GM18873 (cell line): ENCODE data around the gene POLR2J.
"Not testable (repeated sequence)": the region's sequence is repeated elsewhere in the genome, so short reads cannot be mapped to it uniquely, and the experiment has no call there.

ENCODE experiments used
- ATAC-seq: cut with Tn5 transposase; IDR thresholded peaks from one replicate; pipeline ENCODE4 v1.9.1; 2021; ENCODE audit warnings: mild to moderate bottlenecking, moderate library complexity, moderate number of reproducible peaks; ENCODE audit not compliant: unreplicated experiment, low FRiP score

Gene POLR2J

DNA sequence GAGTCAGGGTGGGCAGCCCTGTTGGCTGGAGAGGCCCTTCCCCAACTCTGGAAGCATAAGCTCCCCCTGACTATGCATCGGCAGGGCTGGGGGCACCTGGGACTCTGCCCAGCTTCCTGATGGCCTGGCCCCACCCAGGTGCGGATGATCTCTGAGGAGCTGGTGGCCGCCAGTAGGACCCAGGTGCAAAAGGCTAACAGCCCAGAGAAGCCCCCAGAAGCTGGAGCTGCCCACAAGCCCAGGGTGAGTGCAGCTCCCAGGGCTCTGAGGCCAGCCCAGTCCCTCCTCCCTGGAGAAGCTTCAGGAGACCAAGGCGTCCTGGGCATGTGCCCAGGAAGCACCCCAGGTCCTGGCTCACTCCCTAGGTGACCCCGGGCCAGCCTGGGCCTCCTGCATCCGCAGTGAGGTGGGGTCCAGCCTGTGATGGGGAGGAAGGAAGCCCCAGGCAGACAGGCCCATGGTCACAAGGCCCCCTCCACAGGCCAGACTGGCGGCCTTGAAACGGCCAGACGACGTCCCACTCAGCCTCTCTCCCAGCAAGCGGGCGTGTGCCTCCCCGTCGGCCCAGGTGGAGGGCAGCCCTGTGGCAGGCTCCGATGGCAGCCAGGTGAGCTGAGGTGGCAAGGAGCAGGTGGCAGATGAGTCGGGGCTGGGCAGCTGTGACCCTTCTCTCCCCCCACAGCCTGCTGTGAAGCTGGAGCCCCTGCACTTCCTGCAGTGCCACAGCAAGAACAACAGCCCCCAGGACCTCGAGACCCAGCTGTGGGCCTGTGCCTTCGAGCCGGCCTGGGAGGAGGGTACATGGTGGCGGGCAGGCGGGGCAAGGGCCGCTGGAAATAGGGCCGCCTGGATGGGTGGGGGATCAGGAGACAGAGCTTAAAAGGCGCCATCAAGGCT lies 10.9 kb downstream of the POLR2J start:
- no peak for ATAC-seq

DNA sequence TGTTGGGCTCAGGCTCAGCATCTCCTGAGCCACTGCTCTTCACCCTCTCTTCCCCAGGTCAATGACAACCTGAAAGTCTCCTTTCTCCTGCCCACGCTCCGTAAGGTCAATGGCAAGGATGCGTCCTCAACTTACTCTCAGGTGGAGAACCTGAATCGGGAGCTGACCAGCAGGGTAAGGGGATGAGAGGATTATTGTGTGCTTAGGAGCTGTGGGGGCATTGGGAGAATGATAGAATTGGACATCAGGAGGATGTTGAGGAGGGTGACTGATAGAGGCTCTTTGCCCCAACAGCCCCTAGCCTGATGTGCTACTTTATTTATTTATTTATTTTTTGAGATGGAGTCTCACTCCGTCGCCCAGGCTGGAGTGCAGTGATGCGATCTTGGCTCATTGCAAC lies 12.6 kb downstream of the POLR2J start:
- no peak for ATAC-seq

DNA sequence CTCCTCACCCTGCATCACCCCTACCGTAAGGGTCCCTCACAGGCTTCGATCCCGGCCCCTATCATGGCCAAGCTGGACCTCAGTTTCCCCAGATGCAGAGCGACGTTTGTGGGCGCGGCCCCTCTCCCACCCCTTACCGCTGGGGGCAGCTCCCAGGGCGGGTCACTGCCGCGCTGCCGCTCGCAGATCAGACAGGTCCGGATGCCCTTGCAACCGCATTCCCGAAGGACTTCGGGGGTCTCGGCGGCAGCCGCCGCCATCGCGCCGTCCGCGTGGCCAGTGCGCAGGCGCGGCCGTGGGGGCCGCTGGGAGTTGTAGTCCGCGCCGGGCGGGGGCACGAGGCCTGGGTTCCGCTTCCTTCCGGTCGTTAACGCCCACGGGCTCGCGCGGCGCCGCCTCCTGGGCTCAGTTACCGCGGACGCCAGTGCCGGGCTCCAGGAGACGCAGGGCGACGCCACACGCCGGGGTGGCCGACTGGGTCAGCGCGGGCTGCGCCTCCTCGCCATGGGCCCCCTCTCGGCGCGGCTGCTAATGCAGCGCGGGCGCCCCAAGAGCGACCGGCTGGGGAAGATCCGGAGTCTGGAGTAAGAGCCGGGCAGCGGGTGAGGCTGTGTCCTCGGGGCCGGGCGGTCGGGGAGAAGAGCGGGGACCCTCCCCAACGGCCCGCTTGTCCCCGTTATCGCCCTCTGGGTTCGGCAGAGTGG lies 14.0 kb downstream of the POLR2J start, which contains the start of the genes ALKBH4 and LRWD1:
TSS of gene ALKBH4 (minus strand) at position 287 of the 704 bp plus-strand sequence. CDS start at position 260, 27 bp downstream.
TSS of gene LRWD1 (plus strand) at position 408 of the 704 bp plus-strand sequence. CDS start at position 505, 97 bp downstream.
- peak; percentile 70 for ATAC-seq

DNA sequence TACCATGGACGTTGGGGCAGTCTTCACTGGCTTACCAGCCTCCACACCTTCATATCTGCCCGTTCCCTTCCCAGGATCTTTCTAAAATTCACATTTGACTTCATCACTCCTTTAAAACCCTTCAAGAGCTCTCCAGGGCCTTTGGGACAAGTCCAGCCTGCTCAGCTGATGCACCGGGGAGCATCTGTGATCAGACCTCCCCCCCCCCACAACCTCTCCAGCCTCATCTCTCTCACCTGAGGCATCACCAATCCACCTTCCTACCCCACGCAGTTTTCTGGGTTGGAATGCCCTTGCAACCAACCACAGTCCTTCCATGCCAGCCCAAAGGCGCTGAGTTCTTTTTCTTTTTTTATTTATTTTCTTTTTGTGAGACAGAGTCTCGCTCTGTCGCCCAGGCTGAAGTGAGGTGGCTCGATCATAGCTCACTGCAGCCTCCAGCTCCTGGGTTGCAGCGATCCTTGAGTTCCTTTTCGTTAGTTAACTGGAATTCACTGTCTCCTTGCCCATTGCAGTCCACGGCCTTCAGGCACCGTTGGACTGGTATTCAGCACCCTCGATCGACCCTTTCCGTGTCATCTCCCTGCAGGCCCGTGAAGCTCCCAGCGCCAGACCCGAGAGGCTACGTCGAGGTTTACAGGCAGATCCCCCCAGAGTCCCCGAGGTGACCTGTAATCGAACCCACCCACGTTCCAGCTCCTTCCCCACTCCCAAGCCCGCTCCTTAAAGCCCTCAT lies 14.7 kb downstream of the POLR2J start:
- ATAC-seq, result no peak

DNA sequence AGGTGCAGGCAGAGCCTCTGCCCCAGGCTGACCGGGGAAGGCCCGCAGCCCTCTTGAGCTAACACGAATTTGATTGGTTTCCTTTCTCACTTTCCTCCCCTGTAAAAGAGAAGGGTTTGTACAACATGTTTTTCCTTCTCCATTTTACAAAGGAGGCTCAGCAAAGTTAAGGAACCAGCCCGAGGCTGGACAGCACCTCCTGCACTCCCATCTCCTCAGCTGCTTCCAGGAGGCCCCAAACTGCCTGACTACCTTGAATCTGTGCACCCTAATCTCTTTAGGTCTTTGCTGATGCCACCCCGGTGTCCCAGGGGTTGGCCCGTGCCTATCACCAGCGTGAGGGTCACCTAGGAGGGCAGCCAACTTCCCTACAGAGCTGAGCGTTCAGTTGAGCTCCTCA lies 18.3 kb downstream of the POLR2J start:
- no peak for ATAC-seq

DNA sequence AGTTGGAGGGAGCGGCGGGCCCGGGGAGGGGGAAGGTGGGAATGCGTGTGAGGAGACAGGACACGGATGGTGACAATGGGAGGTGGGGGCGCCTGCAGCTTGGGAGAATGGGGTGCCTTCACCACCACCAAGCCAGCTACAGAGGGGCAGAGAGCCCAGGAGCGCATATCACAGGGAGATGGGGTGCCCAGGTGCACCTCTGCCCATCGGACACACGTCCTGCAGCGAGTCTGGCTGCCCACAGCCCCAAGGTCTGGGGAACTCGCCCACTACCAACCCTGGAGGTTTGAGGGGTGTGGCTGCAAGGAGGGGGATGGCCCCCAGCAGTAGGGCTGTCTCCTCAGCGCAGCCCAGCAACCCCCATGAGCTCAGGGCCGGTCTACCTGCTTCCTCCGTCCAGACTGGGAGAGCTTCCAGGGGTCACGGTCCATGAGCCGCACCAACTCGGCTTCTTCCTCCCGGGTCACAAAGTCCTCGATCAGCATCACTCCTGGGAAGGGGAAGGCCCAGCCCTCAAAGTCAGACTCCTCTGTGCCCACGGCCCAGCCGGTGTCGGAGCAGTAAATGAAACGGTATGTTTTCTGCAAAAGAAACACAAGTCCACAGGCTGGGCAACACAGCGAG lies 19.4 kb downstream of the POLR2J start:
- no peak for ATAC-seq

DNA sequence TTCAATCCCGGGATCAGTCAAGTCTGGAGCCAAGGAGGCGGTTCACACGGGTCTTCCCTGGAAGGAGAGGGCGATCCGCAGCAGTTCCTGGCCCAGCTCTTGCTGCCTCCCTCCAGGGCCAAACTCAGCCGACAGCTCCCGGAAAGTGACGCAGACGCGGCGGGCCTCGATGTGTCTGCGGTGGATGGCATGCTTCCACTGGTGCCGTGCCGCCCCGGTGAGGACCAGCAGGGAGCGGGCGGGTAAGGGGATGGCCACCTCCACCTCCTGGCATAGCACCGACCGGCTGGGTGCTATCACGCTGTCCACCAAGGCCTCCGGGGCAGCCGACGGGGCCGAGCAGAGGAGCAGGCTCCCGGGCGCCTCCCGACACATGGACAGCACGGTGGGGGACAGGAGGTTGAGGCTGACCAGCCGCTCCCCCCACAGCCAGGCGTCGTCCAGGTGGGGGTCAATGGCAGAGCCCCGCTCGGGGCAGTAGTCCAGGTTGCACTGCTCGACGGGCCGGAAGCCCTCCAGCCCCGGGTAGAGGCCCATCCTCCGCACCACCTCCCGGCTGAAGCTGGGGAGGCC lies 21.3 kb downstream of the POLR2J start:
- ATAC-seq, result no peak

DNA sequence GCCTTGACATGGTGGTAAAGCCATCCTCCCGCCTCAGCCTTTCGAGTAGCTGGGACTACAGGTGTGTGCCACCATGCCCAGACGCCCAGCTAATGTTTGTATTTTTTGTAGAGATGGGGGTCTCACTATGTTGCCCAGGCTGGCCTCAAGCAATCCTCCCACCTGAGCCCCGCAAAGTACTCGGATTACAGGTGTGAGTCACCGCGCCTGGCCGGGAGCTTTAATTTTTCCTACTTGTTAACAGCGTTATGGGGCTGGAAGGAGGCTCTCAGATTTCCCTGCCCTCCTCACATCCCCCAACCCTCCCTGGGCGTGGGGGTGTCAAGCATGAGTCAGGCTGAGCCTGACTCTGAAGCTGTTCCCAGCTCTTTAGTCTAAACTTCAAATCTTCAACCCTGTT lies 22.4 kb downstream of the POLR2J start:
- no peak for ATAC-seq

DNA sequence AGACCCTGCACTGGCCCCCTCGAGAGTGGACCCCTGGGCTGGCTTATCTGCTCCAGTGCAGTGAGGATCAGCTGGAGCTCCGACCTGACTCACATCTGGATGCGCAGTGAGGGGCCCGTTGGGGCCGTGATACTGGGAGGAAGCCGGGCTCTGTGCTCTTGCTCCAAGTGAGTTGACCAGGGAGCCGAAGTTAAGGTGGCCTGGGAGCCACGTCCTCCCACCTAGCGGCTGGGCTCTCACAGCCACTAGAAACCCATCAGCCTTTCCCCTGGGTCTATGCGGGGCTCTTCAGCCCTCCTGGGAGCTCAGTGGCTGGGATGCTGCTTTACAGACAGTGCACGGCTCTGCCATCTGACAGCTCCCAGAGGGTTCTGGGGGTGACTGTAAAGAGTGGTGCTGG lies 23.1 kb downstream of the POLR2J start:
- ATAC-seq, result no peak

DNA sequence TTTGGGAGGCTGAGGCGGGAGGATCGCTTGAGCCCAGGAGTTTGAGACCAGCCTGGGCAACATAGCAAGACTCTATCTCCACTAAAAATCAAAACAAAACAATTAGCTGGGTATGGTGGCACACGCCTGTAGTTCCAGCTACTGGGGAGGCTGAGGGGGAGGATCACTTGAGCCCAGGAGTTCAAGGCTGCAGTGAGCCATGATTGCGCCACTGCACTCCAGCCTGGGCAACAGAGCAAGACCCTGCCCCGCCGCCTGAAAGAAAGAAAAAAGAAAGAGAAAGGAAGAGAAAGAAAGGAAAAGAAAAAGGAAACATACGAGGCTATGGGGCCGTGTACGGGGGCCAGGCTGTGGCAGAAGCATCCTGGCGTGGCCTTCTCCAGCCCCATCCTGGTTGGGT lies 23.8 kb downstream of the POLR2J start:
- ATAC-seq, result not testable (repeated sequence)

DNA sequence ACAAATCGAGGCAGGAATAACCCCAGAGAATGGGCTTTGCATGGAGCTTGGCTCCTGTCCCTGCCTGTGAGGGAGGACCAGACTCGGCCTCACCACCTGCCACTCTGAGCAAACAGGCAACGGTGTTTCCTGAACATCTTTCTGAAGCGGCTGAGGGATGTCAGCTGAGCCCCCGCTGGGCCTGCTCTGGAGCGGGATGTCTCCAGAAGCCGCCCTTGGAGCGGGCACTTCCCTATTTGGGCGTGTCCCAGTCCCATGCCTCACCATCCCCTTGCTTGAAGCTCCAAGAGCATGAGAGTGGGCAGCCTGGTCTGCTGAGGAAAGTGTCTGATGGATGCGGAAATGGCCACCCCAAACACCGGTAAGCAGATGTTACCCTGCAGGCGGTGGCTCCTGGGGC lies 24.3 kb downstream of the POLR2J start:
- ATAC-seq, result no peak

DNA sequence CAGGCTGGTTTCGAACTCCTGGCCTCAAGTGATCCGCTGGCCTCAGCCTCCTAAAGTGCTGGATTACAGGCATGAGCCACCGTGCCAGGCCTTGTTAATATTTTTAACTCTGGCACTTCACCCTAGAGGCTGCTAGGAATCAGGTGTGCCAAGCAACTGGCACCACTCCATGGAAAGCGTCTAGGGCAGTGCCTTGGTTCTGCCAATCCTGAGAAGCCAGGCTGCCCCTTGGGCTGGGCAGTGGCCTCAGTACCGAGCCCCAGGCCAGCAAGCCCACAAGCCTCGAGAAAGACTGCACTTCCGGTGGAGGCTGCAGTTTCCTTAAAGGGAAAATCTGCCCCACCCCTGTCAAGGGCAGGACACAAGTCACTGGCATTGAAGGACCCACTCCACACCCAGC lies 25.4 kb downstream of the POLR2J start:
- ATAC-seq, result no peak

DNA sequence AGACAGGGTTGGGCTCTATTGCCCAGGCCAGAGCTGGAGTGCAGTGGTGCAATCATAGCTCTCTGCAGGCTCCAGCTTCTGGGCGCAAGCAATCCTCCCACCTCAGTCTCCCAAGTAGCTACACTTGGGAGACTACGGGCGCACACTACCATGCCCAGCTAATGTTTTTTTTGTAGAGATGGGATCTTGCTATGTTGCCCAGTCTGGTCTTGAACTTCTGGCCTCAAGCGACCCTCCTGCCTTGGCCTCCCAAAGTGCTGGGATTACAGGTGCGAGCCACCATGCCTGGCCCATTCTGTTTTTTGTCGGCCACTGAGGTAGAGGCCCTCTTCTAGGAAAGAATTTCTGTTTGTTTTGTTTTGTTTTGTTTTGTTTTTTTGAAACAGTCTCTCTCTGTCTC lies 26.3 kb downstream of the POLR2J start:
- no peak for ATAC-seq

DNA sequence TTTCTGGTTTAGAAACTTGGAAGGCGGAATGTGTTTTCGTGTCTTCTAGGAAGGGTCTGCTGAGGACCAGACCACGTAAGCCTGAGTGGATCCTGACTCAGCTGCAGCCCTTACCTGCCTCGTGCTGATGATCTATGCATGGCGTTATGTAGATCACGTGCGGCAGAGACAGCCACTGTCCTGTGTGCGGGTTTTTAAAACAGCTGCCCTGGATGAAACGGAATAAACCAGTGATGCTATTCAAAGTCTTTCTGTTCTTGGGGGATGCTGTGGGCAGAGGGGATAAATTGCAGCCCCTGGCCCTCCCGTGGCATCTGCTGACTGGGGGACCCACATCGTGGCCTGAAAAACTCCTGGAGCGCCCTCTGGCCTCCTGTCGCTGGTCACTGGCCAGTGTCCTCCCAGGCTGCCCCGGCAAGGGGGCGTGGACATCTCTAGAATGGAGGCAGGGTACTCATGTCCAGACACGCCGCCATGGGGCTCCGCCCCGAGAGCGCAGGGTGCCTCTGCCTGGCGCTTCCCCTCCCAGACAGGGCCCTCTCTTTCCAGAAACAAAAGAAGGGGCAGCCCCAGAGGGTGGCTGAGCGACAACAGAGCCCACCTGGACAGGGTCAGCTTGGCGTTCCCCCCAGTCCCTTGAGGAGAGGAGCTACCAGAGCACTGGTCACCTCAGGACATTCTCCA lies 27.2 kb downstream of the POLR2J start:
- no peak for ATAC-seq

DNA sequence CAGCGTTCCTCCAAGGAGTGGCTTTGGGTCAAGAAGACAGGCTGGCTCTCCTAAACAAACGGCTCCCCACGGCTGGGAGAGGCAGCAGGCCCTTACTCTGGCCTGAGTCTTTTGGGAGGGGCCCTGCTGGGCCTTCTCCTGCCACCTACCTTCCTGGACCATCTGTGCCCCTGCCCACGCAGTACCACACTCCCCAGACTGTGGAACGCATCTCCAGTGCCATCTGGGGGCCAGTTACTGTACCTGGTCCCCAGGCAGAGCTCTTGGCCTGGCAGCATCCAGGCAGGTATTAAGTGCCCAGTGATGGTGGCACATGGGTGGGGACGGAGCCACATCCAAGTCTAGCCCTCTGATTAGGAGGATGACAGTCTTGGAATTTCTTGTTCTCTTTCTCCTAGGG lies 28.5 kb downstream of the POLR2J start:
- no peak for ATAC-seq

DNA sequence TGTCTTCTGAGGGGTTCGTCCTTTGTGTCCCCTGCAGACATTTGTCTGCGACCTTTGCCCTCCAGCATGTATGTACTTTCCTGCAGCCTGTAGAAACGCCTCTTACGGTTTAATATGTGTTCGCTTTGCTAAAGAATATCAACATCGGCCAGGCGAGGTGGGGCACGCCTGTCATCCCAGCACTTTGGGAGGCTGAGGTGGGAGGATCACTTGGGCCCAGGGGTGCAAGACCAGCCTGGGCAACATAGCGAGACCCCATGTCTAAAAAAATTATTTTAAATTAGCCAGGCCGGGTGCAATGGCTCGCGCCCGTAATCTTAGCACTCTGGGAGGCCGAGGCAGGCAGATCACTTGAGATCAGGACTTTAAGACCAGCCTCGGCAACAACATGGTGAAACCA lies 29.6 kb downstream of the POLR2J start:
- no peak for ATAC-seq

DNA sequence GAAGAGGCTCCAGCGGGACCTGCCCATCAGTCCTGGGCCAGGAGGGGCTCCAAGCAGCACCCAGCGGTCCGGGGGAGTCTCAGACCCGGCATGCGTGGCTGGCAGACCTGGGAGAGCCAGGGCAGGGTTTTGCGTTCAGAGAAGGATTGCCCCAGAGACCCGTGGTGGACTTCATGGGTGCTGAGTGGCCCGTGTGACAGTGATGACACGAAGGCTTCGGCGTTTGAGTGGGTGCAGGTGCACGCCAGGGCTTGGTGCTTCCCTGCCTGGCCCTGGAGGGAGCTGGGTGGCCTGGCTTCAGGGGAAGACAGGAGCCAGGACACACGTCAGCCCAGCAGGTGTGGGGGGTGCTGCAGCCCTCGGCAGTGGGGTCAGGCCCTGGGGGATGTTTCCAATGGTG lies 31.4 kb downstream of the POLR2J start:
- no peak for ATAC-seq

DNA sequence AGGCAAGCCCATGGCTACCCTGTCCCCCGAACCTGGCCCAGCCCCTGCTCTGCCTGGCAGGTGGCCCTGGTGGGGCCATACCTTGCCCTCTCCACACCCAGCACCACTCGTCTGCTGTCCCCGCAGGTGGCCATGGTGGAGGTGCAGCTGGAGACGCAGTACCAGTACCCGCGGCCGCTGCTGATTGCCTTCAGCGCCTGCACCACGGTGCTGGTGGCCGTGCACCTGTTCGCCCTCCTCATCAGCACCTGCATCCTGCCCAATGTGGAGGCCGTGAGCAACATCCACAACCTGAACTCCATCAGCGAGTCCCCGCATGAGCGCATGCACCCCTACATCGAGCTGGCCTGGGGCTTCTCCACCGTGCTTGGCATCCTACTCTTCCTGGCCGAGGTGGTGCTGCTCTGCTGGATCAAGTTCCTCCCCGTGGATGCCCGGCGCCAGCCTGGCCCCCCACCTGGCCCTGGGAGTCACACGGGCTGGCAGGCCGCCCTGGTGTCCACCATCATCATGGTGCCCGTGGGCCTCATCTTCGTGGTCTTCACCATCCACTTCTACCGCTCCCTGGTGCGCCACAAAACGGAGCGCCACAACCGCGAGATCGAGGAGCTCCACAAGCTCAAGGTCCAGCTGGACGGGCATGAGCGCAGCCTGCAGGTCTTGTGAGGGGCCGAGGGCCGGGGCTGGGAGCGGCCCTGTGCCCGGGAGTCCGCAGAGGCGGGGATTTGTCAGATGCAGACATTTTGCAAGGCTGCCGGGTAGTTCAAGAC lies 32.1 kb downstream of the POLR2J start:
- ATAC-seq, result no peak

DNA sequence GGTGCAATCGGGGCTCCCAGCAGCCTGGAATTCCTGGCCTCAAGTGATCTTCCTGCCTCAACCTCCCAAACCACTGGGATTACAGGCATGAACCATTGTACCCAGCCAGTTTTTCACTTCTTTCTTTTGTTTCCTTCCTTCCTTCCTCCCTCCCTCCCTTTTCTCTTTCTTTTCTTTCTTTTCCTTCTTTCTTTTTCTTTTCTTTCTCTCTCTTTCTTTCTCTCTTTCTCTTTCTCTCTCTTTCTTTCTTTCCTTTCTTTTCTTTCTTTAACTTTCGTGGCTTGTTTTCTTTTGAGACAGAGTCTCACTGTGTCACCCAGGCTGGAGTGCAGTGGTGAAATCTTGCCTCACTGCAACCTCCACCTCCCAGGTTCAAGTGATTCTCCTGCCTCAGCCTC lies 33.0 kb downstream of the POLR2J start:
- ATAC-seq, result no peak
